GM13977 (cell line): ENCODE data around the gene CHAMP1.

Experiments used
- DNase-seq: peaks from one replicate; pipeline ENCODE4 v3.0.0; 2012; ENCODE audit warnings: low spot score
- CTCF ChIP-seq: IDR thresholded peaks from 2 replicates; pipeline ENCODE4 v1.5.1; 2012; ENCODE audit warnings: mild to moderate bottlenecking, control low read depth; ENCODE audit not compliant: insufficient read depth; ENCODE audit errors: extremely low read depth, missing control alignments
- in situ Hi-C: fragments of 300-500 bp; cut with MboI; formaldehyde crosslinking; loops from one replicate; pipeline ENCODE4 v1.12.0; 2022; ENCODE audit warnings: low sequenced_read_pairs, low pct_unique_long_range_greater_than_20kb, mixed read lengths, inconsistent platforms; ENCODE audit not compliant: unreplicated experiment

The CHAMP1 gene

GRCh38 chr13:114284680-114285079 lies 29.6 kb upstream of the CHAMP1 start:
- TF ChIP-seq CTCF: no peak
- in situ Hi-C loops: no loop called here
- DNase-seq: no peak

- DNase-seq: no peak
- TF ChIP-seq CTCF: no peak
- in situ Hi-C loops: no loop called here
Measured at GRCh38 chr13:114285166-114285808, 29.0 kb upstream of the CHAMP1 start.

- in situ Hi-C loops: no loop called here
- no peak for DNase-seq
- no peak for TF ChIP-seq CTCF
Measured at GRCh38 chr13:114286808-114287207, 27.5 kb upstream of the CHAMP1 start.

- in situ Hi-C loops: no loop called here
- DNase-seq: no peak
- no peak for TF ChIP-seq CTCF
Measured at GRCh38 chr13:114288157-114288591, 26.1 kb upstream of the CHAMP1 start.

GRCh38 chr13:114296448-114296847 lies 17.9 kb upstream of the CHAMP1 start:
- in situ Hi-C loops: no loop called here
- no peak for DNase-seq
- no peak for TF ChIP-seq CTCF

- no peak for TF ChIP-seq CTCF
- in situ Hi-C loops: no loop called here
- DNase-seq: no peak
Measured at GRCh38 chr13:114296902-114297301, 17.4 kb upstream of the CHAMP1 start.

GRCh38 chr13:114298866-114299265 lies 15.4 kb upstream of the CHAMP1 start:
- in situ Hi-C loops: no loop called here
- no peak for TF ChIP-seq CTCF
- no peak for DNase-seq
